Osteocyte (in vitro differentiated cells): Measurements from ENCODE around the gene EVC2. TPM values are rescaled to one million over a fixed set of nuclear protein-coding genes. Genes with fewer than 3 reads are reported as not detected.

Experiments
- DNase-seq: peaks from one replicate; pipeline ENCODE4 v3.0.0; 2021; ENCODE audit warnings: mixed read lengths; ENCODE audit not compliant: unreplicated experiment; ENCODE audit errors: extremely low spot score
- H3K27ac Mint-ChIP-seq: one replicate; pipeline ENCODE4 v1.8.0; 2021; ENCODE audit warnings: mild to moderate bottlenecking, mixed read lengths; ENCODE audit not compliant: unreplicated experiment
- H3K27me3 Mint-ChIP-seq: one replicate; pipeline ENCODE4 v1.8.0; 2021; ENCODE audit warnings: mixed read lengths; ENCODE audit not compliant: unreplicated experiment
- H3K36me3 Mint-ChIP-seq: one replicate; pipeline ENCODE4 v1.8.0; 2021; ENCODE audit warnings: mixed read lengths; ENCODE audit not compliant: unreplicated experiment
- H3K4me1 Mint-ChIP-seq: one replicate; pipeline ENCODE4 v1.8.0; 2021; ENCODE audit warnings: mixed read lengths; ENCODE audit not compliant: unreplicated experiment
- H3K4me3 Mint-ChIP-seq: one replicate; pipeline ENCODE4 v1.8.0; 2021; ENCODE audit warnings: mild to moderate bottlenecking, moderate library complexity, mixed read lengths; ENCODE audit not compliant: unreplicated experiment
- H3K9me3 Mint-ChIP-seq: one replicate; pipeline ENCODE4 v1.8.0; 2021; ENCODE audit warnings: mixed read lengths; ENCODE audit not compliant: unreplicated experiment
- total RNA-seq: library from RNA; stranded (reverse); gene quantifications from 2 replicates; pipeline ENCODE4 v1.2.1, GENCODE V29; 2021
- TF ChIP-seq, protein P1 (sequence below): fragments of 200-600 bp; sonication (generic); IDR thresholded peaks from 2 replicates; pipeline ENCODE4 v1.5.0; 2021; ENCODE audit warnings: antibody characterized with exemption, mild to moderate bottlenecking, moderate library complexity

Gene EVC2
- total RNA-seq, 1 donor from 2014 or later = 3.1 TPM

DNA sequence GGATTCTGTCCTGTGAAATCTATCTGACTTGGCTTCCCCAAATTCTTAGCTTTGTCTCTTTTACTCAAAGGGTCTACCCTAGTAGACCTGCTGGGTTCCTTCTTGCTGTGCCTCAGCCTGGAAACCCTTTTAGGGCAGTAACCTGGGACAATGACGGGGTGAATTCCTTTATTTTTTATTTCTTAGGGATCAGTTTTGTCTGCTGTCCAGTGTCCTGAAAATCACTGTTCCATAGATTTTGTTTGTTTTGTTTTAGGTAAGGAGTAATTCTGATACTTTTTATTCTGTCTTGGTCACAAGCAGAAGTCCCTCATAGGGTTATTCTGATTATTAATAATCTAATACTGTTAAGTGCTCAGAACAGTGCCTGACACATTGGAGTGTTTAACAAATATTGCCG is 118.9 kb downstream of the EVC2 start:
- H3K4me1 Mint-ChIP-seq = no peaks in the 10 kb centered on the region
- H3K4me3 Mint-ChIP-seq = no peak overlapping the region
- no peak overlapping the region for H3K27ac Mint-ChIP-seq
- DNase-seq = no peak
- TF ChIP-seq, protein P1, sequence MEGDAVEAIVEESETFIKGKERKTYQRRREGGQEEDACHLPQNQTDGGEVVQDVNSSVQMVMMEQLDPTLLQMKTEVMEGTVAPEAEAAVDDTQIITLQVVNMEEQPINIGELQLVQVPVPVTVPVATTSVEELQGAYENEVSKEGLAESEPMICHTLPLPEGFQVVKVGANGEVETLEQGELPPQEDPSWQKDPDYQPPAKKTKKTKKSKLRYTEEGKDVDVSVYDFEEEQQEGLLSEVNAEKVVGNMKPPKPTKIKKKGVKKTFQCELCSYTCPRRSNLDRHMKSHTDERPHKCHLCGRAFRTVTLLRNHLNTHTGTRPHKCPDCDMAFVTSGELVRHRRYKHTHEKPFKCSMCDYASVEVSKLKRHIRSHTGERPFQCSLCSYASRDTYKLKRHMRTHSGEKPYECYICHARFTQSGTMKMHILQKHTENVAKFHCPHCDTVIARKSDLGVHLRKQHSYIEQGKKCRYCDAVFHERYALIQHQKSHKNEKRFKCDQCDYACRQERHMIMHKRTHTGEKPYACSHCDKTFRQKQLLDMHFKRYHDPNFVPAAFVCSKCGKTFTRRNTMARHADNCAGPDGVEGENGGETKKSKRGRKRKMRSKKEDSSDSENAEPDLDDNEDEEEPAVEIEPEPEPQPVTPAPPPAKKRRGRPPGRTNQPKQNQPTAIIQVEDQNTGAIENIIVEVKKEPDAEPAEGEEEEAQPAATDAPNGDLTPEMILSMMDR = no peak
- peaks cover 24% of the 10 kb centered on the region for H3K36me3 Mint-ChIP-seq
- H3K27me3 Mint-ChIP-seq = peaks cover 2% of the 10 kb centered on the region
- peaks cover 11% of the 10 kb centered on the region for H3K9me3 Mint-ChIP-seq

DNA sequence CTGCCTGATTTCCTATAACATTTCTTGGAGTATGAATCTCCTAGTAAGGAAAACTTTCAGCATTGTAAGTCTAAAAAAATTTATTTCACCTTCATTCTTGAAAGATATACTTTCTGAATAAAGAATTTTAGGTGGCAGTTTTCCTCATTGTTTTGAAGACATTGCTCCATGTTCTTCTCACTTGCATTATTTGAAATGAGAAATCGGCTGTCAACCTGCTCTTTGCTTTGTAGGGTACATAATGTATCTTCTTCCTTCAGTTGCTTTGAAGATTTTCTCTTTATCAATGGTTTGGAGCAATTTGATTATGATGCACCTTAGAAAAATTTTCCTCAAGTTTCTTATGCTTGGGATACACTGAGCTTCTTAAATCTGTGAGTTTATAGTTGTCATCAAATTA is 120.3 kb downstream of the EVC2 start:
- H3K4me1 Mint-ChIP-seq = no peaks in the 10 kb centered on the region
- TF ChIP-seq, protein P1 = no peak
- DNase-seq = no peak
- H3K27me3 Mint-ChIP-seq = peaks cover 2% of the 10 kb centered on the region
- peaks cover 11% of the 10 kb centered on the region for H3K9me3 Mint-ChIP-seq
- no peak overlapping the region for H3K27ac Mint-ChIP-seq
- no peak overlapping the region for H3K4me3 Mint-ChIP-seq
- peaks cover 20% of the 10 kb centered on the region for H3K36me3 Mint-ChIP-seq

DNA sequence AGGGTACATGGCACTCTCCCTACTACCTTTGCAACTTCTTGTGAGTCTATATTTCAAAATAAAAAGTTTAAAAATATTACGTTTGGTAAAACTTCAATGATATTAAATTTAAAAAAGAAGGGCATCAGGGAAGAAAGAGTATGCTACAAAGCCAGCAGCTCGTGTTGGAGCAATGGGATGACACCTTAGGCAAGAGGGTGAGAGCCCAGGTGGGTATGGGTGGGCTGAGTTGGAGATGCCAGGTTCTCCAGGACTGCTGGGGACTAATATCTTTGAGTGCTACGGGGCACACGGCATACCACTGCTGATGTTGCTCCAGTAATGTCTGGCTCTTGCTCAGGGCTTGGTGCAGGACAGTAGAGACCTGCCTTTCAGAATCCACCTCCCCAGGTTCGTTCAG is 132.4 kb downstream of the EVC2 start:
- no peaks in the 10 kb centered on the region for H3K4me1 Mint-ChIP-seq
- H3K27ac Mint-ChIP-seq = no peak overlapping the region
- H3K36me3 Mint-ChIP-seq = peaks cover 13% of the 10 kb centered on the region
- peaks cover 4% of the 10 kb centered on the region for H3K9me3 Mint-ChIP-seq
- no peak for DNase-seq
- TF ChIP-seq, protein P1 = no peak
- peaks cover 8% of the 10 kb centered on the region for H3K27me3 Mint-ChIP-seq
- no peak overlapping the region for H3K4me3 Mint-ChIP-seq

DNA sequence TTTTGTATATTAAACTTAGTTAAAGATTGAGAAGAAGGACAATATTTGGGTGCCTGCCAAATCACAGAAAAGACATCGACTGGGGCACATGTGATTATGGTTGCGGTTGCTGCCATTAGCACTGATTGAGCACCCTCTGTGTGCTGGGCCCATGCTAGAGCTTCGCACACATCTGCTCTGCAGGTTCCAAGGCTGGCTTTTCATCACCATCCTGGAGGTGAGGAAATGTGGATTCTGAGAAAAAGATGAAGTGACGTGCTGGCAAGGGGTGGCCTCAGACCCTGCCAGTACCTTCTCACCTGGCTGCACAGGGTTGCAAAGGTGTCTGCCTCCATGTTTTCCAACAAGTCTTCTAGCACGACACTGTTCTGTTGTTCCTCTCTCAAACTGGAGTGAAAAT is 134.0 kb downstream of the EVC2 start:
- Mint-ChIP-seq H3K4me1 (no peaks in the 10 kb centered on the region), H3K27me3 (peaks cover 8% of the 10 kb centered on the region), H3K27ac (no peak overlapping the region), H3K4me3 (no peak overlapping the region), H3K9me3 (no peaks in the 10 kb centered on the region), H3K36me3 (peaks cover 9% of the 10 kb centered on the region)
- TF ChIP-seq, protein P1 = no peak
- DNase-seq = no peak

DNA sequence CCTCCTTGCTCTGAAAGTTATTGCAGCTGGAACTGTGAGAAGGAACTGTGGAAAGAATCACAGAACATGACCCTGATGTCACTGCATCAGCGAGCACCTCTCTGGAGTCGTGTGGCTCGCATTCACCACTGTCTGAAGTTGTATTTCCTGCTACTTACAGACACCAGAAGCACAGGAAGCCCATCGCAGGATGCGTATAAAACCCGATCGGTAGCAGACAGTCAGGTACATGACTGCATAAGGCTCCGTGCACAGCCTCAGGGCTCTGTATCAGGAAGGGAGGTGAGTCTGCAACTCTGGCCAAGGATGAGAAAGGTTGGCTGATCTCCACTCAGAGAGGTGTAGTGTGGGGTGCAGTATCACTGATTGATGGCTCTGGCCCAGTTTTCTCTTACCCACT is 134.4 kb downstream of the EVC2 start:
- peaks cover 8% of the 10 kb centered on the region for H3K36me3 Mint-ChIP-seq
- peaks cover 11% of the 10 kb centered on the region for H3K27me3 Mint-ChIP-seq
- H3K4me3 Mint-ChIP-seq = no peak overlapping the region
- H3K4me1 Mint-ChIP-seq = no peaks in the 10 kb centered on the region
- no peaks in the 10 kb centered on the region for H3K9me3 Mint-ChIP-seq
- TF ChIP-seq, protein P1 = no peak
- no peak overlapping the region for H3K27ac Mint-ChIP-seq
- DNase-seq = no peak
